HG03196 (cell line): ENCODE data around the gene WDR87.
A peak's percentile ranks its signal among the peaks of the same experiment; 100 is the strongest.
"Not testable (repeated sequence)": the region's sequence is repeated elsewhere in the genome, so short reads cannot be mapped to it uniquely, and the experiment has no call there.

ENCODE experiments used
- ATAC-seq: cut with Tn5 transposase; IDR thresholded peaks from one replicate; pipeline ENCODE4 v1.9.1; 2021; ENCODE audit not compliant: unreplicated experiment

WDR87 gene

DNA sequence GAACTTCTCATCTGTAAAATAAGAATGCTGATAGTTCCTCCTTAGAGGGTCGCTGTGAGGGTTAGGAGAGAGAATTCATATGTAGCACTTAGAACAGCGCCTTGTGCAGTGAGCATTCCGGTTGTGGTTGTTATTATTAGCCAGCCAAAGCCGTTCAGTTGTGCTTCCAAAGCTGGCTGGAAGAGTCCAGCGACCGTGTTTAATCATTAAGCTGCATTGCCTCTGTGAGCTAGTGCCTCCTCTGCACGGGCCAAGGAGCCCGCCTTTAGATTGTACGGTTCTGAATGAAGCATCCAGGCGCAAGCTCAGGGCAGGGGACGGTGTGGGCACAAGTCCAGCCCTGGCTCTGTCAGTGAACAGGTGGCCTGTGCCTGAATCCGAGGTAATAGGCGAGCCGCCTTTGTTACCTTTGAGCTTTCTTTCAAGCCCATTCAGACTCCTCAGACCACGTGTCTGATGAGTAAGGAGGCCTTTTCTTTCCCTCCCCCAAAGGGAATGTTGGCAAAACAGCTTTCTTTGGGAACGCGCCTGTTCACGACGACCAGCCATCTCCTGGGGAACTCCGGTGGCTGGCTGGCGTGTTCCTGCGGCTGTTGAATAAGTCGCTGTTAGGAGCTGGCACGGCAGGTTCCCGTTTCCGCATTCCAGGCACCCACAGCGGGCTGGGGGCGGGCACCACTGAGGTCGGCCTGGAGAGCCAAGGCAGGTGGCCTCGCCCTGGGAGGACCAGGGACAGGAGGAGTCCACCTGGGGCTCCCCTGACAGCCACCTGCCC, 25.7 kb upstream of the WDR87 start:
- no peak for ATAC-seq

DNA sequence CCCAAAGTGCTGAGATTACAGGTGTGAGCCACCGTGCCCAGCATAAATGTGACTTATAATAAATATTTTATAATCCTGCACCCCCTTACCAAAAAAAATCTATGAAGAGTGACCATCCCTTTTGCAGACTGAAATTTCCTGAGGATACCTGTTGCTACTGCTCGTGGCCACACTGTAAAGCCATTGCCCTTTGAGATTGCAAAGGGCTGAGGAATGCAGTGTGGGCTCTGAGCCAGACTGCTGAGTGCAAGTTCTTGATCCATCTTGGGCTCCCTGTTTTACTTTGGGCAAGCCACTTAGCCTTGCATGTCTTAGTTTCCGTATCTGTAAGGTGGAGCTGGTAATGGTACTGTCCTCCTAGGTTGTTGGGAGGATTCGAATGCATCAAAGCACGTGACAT, 24.0 kb upstream of the WDR87 start:
- ATAC-seq, result no peak

DNA sequence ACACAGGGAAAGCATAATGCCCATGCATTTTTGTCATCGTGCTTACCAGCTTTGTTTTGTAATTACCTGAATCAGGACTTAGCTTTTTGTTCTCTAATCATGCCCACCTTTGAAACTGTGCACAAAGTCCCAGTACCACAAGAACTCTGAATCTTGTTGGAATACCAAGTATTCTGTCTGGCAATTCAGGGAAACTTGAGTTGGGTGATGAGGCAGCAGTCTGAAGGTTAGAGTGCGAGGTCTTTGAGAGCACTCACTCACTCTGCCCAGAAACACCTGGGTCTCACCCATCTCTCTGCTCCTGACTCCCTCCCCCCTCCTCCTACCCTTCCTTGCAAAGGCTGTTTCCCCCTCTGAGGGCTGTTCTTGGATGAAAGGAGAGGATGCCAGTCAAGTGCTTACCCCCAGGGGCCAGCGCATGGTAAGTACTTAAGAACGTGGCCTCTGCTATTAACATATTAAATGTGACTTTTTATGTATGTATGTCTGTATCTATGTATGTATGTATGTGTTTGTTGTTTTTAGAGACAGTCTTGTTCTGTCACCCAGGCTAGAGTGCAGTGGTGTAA, 23.0 kb upstream of the WDR87 start:
- ATAC-seq, result no peak

DNA sequence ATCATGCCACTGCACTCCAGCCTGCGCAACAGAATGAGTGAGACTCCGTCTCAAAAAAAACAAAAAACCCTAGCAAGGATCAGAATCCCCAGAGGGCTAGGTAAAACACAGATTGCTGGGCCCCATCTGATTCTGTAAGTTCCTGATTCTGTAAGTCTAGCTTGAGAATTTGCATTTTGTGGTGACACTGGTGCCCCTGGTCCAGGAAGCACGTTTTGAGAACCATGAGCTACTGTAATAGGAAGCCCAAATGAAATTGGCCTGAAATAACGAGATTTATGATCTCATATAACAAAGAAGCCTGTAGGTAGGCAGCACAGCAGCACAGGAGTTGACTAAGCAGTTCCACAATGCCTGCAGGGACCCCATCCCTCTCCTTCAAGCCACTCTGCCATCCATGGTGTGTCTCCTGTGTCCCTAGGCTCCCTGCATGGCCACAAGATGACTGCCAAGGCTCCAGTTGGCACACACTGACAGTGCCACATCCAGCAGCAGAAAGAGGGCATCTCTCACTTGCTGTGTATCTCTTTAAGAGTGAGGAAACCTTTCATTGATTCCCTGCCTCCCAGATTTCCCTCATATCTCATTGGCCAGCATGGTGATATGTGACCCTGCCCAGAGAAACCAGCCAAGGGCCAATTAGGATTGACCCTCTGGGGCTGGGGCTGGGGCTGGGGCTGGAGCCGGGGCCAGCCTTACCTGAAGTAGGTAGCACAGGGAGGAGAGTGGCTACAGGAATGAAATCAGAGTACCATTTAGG, 22.3 kb upstream of the WDR87 start:
- ATAC-seq, result no peak

DNA sequence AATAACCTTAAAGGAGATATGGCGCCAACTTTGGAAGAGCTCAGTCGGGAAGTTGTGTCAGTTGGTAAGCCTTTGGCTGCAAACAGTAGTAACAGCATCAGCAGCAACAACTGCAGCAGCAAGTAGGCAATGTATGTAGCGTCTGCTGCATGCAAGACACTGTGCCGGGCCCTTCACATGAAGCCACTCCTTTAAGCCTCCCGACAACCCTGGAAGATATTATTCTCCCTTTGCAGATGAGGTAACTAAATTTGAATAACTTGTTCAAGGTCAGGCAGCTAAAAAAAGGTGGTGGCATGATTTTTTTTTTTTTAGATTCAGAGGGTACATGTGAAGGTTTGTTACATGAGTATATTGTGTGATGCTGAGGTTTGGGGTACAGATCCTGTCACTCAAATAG, 20.3 kb upstream of the WDR87 start:
- no peak for ATAC-seq

DNA sequence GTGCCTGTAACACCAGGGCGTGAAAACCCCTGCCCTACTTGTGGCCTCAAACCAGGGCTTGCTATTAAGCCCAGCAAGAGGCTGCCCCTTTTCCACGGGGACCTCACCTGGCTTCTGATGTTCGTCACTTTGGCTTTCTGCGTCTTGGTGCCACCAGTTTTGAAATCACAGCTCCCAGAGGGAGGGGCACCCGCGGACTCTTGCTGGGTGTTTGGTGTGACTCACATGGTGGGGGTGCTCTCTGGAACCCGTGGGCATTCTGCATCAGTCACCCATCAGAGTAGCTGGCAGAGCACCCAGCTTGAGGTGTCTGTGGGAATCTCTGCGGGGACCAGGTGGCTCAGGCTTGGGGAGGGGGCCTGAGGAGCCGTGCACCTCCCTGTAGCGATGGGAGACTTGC, 19.9 kb upstream of the WDR87 start:
- ATAC-seq, result no peak

DNA sequence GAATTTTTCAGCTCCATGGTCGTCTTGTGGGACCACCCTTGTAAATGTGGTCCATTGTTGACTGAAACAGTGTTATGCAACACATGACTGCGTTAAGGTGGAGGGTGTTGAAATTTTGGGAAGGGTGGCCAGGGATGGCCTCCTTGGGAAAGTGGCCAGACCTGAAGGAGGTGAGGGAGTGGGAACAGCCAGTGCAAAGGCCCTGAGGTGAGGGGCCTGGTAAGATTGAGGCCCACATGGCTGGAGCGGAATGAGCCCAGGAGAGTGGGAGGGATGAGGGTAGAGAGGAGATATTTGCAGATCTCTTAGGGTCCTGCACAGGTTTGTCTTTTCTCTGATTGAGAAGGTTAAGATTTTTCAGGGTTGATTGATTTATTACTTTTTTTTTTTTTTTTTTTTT, 18.8 kb upstream of the WDR87 start:
- no peak for ATAC-seq

DNA sequence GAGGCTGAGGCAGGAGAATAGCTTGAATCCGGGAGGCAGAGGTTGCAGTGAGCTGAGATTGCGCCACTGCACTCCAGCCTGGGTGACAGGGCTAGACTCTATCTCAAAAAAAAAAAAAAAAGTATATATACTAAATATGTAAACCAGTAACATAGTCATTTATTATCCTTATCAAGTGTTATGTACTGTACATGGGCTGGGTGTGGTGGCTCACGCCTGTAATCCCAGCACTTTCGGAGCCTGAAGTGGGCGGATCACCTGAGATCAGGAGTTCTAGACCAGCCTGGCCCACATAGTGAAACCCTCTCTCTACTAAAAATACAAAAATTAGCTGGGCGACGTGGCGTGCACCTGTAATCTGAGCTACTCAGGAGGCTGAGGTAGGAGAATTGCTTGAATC, 18.2 kb upstream of the WDR87 start:
- ATAC-seq, result not testable (repeated sequence)

DNA sequence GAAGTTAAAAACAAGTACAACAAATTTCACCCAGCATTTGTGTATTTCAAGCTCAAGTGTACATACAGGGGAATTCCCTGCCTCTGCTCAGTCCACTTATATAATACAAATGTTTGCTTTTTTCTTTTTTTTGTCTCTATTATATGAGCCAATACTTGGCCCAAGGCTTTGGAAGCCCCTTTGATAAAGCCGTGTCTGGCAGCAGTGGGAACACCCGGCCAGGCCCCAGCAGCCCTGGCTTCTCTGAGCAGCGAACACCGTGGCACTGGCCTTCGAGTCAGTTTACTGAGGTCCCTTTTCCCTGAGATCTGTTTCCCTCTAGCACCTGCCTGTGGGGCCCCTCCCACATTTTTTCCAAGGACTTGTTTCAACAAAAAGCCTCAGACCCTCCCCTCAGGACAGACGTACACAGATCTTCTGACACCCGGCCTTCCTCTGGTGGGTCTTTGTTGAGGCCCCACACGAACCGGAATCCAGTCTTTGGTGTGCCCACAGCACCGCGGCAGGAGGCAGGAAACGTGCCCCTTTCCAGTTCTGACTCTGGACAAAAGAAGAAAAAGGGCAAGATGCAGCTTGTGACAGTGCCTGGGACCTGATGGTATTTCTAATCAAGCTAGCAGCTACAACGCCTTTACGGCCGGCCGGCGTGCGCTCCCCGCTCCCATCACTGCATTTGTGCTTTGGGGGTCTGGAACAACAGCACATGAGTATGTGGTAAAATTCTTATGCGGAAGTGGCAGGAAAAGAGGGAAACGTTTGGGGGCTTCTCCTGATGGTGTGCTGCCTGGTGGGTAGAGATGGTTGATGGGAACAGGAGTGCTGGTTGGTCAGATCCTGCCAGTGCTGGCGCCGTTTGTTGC, 14.4 kb upstream of the WDR87 start:
- no peak for ATAC-seq

DNA sequence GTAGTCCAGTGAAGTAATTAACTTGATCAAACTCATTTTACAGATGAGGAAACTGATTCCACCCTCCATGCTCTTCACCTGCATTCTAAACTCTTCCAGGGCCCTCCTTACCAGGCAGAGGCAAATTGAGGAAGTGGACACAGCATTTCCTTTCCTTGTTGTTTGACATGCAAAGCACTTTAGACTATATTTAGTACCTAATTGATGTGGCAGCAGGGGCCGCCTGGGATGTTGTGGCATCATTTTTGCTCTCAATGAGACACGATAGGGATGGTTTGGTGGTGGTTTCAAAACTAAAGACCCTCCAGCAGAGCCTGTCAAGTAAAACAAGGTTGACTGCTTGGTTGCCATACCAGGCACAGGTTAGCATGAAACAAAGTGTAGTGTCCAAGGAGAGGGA, 8.5 kb upstream of the WDR87 start:
- ATAC-seq, result peak; percentile 58

DNA sequence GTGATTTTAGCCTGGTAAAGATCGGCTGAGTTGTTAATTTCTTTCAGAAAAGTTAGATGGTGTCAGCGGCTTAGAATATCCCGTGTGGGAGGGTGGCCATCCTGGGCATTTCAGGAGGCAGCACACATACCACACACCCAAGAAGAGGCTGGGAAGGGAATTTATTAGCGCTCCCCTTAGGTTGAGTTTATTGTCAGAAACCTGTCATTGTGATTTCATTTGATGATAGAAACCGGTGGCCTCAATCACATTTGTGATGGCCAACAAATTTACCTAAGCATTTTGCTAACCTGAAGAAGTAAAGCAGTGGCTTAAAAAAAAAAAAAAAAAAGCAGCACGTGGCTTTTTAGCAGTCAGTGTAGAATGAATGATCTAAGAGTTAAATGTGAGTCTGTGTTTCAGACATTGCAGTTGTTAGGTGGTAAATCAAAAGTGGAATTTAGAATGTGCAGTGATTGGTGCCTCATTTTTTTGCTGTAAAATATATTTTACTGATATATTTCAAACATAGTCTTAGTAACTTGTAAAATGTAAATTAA, 3.3 kb upstream of the WDR87 start:
- ATAC-seq, result no peak

DNA sequence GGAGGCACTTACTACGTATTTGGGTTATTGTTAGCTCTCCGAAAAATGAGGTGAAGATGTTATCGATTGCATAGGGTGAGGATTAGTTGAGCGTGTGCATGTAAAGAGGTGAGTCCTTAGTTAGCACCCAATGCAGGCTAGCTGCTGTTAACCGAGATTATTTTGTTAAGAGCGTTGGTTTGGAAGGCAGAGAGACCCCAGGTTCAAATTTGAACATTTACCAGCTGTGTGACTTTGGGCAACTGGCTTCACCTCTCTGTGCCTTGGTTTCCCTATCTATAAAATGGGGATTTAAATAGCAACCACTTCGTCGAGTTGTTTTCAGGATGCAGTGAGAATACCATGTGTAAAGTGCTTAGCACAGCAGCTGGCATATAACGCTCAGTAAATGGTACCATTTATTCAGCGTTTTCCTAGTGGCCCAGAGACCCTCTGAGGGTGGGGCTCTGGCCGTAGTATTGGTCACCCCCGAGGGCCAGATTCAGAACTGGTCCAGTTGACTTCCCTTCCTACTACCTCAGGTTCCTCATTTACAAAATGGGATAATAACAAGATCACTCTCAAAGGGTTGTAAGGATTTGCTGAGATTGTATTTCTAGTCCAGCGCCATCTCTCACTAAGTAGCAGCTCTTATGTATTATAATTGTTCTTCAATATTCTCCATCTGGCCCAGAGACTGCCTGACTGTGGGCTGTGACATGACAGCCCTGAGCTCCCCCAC, 1.5 kb upstream of the WDR87 start:
- ATAC-seq, result no peak

DNA sequence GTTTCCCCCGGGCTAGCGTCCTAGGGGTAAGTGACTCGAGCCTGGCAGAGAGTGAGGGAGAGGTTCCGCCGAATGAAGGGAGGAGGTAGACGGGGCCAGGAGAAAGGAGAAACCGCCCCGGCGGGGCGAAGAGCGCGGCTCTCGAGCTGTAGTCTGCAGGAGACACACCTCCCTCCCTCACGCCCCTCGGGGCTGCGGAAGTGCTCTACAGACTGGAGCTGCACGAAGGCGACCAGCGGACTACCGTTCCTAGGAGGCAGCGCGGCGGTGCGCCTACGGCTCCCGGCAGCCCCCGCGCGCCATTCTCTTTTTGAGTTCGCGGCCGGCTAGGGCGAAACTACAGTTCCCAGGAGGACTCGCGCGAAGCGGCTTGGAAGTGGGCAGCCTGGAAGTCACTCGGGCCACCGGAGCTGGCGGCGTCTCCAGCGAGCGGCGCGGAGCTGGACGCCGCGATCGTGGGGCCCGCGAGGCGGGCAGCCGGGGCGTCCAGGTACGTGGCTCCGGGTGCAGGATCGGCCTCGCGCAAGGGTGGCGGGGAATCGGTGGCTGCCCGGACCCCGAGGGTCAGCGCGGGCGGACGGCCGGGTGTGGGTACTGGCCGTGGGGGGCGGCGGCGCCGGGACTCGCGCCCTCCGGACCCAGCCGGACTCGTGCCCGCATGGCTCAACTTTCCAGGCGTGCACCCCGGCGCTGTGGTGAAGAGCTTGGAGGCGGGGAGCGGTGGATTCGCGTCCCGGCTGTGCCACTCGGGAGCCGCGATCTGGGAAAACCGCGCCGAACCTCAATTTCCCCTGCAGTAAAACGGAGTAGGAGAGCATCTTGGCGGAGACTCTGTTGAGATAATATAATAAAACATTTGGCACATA, 708 bp upstream of the WDR87 start, which contains the start of gene SIPA1L3:
SIPA1L3 (plus strand) TSS at position 340 of the 866 bp plus-strand sequence. CDS start 174,358 bp downstream, outside the sequence.
- ATAC-seq, result peak; percentile 75

DNA sequence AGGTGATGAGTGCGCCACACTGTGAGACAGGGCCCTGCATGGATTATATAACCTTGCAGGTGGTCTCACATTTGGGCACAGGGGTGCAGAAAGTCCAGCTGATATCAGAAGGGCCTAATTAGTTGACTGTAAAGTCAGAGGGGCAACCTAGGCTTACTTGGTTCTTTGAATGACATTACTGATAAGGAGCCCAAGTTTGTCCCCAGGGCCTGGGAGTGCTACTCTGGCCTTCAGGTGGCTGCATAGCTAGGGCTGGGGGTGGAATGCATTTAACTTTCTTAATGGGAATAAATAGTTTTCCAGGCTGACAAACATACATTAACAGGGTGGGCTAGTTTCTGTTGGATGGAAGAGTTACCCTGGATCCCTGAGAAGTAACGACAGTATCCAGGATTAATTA, 3.3 kb downstream of the WDR87 start:
- ATAC-seq, result no peak

DNA sequence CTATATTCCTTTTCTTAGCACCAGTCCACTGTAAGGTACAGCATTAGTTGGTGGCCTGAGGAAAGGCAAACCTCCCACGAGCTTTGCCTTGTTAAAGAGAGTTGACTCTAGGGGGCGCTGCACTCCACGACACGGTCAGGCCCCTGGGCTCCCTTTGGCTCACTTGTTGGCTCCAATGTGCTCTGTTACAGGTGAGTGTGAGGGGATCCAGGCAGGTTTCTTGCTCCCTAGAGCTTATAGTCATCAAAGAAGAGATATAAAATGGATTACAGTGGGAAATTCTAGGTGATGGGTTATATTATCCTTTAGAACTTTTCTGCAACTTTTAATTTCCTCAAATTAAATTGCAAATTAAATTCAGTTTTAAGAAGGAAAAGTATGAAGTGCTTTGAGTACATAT, 3.7 kb downstream of the WDR87 start:
- no peak for ATAC-seq

DNA sequence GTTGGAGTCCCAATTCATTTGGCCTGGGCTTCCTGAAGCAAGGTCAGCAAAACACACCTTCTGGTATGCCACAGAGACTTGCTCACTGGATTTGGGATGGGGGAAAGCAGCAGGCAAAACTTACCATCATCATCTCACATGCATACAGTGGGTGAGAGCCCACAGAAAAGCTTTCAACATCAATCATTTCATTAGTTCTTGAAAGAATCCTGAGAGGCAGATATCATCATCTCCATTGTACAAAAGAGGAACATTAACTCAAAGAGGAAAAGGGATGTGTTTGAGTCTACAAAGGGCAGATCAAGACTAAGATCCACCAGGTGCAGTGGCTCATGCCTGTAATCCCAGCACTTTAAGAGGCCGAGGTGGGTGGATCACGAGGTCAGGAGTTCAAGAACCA, 6.4 kb downstream of the WDR87 start:
- no peak for ATAC-seq

DNA sequence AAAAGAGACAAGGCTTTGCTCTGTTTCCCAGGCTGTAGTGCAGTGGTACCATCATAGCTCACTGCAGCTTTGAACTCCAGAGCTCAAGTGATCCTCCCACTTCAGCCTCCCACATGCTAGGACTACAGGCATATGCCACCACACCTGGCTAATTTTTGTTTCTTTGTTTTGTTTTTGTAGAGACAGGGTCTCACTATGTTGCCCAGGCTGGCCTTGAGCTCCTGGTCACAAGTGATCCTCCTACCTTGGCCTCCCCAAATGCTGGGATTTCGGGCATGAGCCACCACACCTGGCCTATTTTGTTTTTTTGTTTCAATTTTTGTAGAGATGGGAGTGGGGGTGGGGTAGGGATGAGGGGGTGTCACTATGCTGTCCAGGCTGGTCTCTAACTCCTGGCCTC, 6.9 kb downstream of the WDR87 start:
- no peak for ATAC-seq

DNA sequence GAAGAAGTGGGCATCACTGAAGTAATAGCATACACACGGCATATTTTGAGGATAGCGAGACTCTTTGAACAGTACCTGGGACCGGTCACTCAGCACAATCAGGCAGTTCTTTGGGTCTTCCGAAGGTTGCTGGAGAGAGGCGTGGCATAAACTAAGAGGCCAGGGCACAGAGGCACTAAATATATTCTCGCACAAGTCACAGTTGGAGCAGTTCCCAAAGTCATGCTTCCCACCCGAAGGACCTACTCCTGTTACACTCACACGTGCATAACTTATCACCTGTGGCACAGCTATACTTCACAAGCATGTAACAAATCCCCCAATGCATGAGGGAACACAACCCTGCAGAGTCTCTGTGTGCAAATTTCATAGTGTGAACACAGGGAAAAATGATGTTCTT, 10.2 kb downstream of the WDR87 start:
- ATAC-seq, result no peak

DNA sequence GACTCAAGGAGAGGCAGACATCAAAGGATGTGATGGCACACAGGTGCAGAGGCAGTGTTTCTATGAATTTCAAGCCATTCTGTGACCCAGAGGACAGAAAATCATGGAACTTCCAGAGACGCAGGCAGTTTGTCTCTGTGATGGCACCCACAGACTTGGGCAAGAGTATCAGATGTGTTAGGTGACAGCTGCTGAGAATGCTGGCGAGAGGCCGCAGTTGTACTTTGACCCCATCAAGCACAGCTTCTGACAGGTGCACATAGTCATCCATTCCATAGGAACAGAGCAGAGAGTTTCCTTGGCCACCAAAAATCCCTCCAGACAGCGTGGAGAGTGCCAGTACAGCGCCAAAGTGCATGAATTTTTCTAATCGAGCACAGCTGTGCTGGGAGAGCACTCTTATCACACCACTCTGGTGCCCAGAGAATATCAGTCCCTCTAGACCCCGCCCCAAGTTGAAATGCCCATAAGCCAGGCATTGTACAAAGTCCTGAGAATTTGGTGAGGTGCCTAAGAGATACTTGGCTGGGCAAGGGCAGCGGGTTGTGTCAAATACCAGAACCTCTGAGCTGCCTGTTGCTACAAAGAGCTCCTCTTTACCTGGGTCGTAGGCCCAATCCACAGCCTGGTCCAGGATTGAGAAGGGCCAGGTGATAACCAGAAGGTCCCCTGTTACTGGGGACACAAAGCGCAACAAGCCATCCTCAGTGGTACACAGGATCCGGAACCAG, 12.4 kb downstream of the WDR87 start:
- ATAC-seq, result no peak
